GM21737 (cell line): ENCODE data around the gene NID1.
"Not testable (repeated sequence)": the region's sequence is repeated elsewhere in the genome, so short reads cannot be mapped to it uniquely, and the experiment has no call there.

Source experiments
- ATAC-seq: cut with Tn5 transposase; IDR thresholded peaks from one replicate; pipeline ENCODE4 v1.9.1; 2021; ENCODE audit warnings: mild to moderate bottlenecking, moderate library complexity; ENCODE audit not compliant: unreplicated experiment

The NID1 gene

GRCh38 chr1:236095705-236096520 is 31.0 kb upstream of the NID1 start:
- ATAC-seq: no peak

- ATAC-seq: no peak
Observed at GRCh38 chr1:236092899-236093298, 28.0 kb upstream of the NID1 start.

GRCh38 chr1:236091933-236092318 is 27.0 kb upstream of the NID1 start:
- no peak for ATAC-seq

- ATAC-seq: no peak
Observed at GRCh38 chr1:236090741-236091147, 25.9 kb upstream of the NID1 start.

- no peak for ATAC-seq
Observed at GRCh38 chr1:236089046-236089773, 24.3 kb upstream of the NID1 start.

- no peak for ATAC-seq
Observed at GRCh38 chr1:236086537-236086936, 21.6 kb upstream of the NID1 start.

- ATAC-seq: no peak
Observed at GRCh38 chr1:236085545-236086159, 20.8 kb upstream of the NID1 start.

- no peak for ATAC-seq
Observed at GRCh38 chr1:236084386-236084730, 19.5 kb upstream of the NID1 start.

GRCh38 chr1:236083650-236084385 is 18.9 kb upstream of the NID1 start:
- ATAC-seq: no peak

- no peak for ATAC-seq
Observed at GRCh38 chr1:236082526-236082925, 17.6 kb upstream of the NID1 start.

GRCh38 chr1:236081546-236082227 is 16.8 kb upstream of the NID1 start:
- ATAC-seq: no peak

GRCh38 chr1:236079703-236080102 is 14.8 kb upstream of the NID1 start:
- no peak for ATAC-seq

- ATAC-seq: no peak
Observed at GRCh38 chr1:236078993-236079392, 14.1 kb upstream of the NID1 start.

- not testable (repeated sequence) for ATAC-seq
Observed at GRCh38 chr1:236078077-236078476, 13.2 kb upstream of the NID1 start.

GRCh38 chr1:236075848-236076247 is 11.0 kb upstream of the NID1 start:
- no peak for ATAC-seq

- ATAC-seq: no peak
Observed at GRCh38 chr1:236073307-236073897, 8.5 kb upstream of the NID1 start.

- no peak for ATAC-seq
Observed at GRCh38 chr1:236072001-236072400, 7.1 kb upstream of the NID1 start.

GRCh38 chr1:236070753-236071152 is 5.9 kb upstream of the NID1 start:
- ATAC-seq: no peak

- no peak for ATAC-seq
Observed at GRCh38 chr1:236069796-236070195, 4.9 kb upstream of the NID1 start.

GRCh38 chr1:236067854-236068454 is 3.1 kb upstream of the NID1 start:
- no peak for ATAC-seq
